ENCODE results near the gene ORC3.

ORC3 gene

GRCh38 chr6:87589693-87590416, at the start of gene ORC3, which contains the start of gene RARS2:
TSS of gene ORC3 (plus strand) at chr6:87590135. CDS start at chr6:87590169, 34 bp downstream.
TSS of gene RARS2 (minus strand) at chr6:87589987. CDS start at chr6:87589957, 30 bp downstream.
- DNase-seq: peak; percentile 93

- no peak for DNase-seq
Measured at GRCh38 chr6:87540539-87540938, 49.4 kb upstream of the ORC3 start.

- DNase-seq: no peak
Measured at GRCh38 chr6:87541041-87541440, 48.9 kb upstream of the ORC3 start.

GRCh38 chr6:87541744-87542143, 48.2 kb upstream of the ORC3 start:
- no peak for DNase-seq

- no peak for DNase-seq
Measured at GRCh38 chr6:87543696-87544473, 46.0 kb upstream of the ORC3 start.

- DNase-seq: no peak
Measured at GRCh38 chr6:87544474-87544735, 45.5 kb upstream of the ORC3 start.

- no peak for DNase-seq
Measured at GRCh38 chr6:87551799-87552198, 38.1 kb upstream of the ORC3 start.

- DNase-seq: no peak
Measured at GRCh38 chr6:87553159-87553765, 36.7 kb upstream of the ORC3 start.

GRCh38 chr6:87555506-87555905, 34.4 kb upstream of the ORC3 start:
- DNase-seq: no peak

GRCh38 chr6:87558446-87558845, 31.5 kb upstream of the ORC3 start:
- DNase-seq: no peak

GRCh38 chr6:87561017-87561416, 28.9 kb upstream of the ORC3 start:
- DNase-seq: no peak

GRCh38 chr6:87572021-87572420, 17.9 kb upstream of the ORC3 start:
- DNase-seq: no peak

- DNase-seq: no peak
Measured at GRCh38 chr6:87572883-87573282, 17.1 kb upstream of the ORC3 start.

GRCh38 chr6:87573307-87574024, 16.5 kb upstream of the ORC3 start:
- no peak for DNase-seq

GRCh38 chr6:87574237-87574804, 15.6 kb upstream of the ORC3 start:
- DNase-seq: peak; percentile 94

GRCh38 chr6:87575423-87575822, 14.5 kb upstream of the ORC3 start:
- peak; percentile 47 for DNase-seq

GRCh38 chr6:87583822-87584221, 6.1 kb upstream of the ORC3 start:
- no peak for DNase-seq

GRCh38 chr6:87586371-87587077, 3.4 kb upstream of the ORC3 start:
- no peak for DNase-seq

- no peak for DNase-seq
Measured at GRCh38 chr6:87588756-87589407, 1.1 kb upstream of the ORC3 start.

- DNase-seq: no peak
Measured at GRCh38 chr6:87590417-87590880, 514 bp downstream of the ORC3 start.

- DNase-seq: no peak
Measured at GRCh38 chr6:87590990-87591389, 1.1 kb downstream of the ORC3 start.

- no peak for DNase-seq
Measured at GRCh38 chr6:87600576-87600975, 10.6 kb downstream of the ORC3 start.

All from NCI-H2029 (cell line).